OCI-LY1 (cell line): ENCODE measurements around the gene TTC21A.

ENCODE experiments used
- H2AFZ ChIP-seq: fragments of 200-600 bp; sonication (generic), shearing (Covaris generic); 2 replicates; pipeline ENCODE4 v1.6.0; 2014; ENCODE audit warnings: antibody characterized with exemption, mild to moderate bottlenecking, low read length
- H3F3A ChIP-seq: fragments of 200-600 bp; sonication (generic), shearing (Covaris generic); 2 replicates; pipeline ENCODE4 v1.6.0; 2014; ENCODE audit warnings: mild to moderate bottlenecking, antibody characterized with exemption, low read length, moderate library complexity; ENCODE audit not compliant: insufficient read depth
- H3K27ac ChIP-seq: fragments of 200-600 bp; sonication (generic); 2 replicates; pipeline ENCODE4 v1.5.1; 2014; ENCODE audit warnings: low read length, mixed run types, mild to moderate bottlenecking, low read depth; ENCODE audit not compliant: poor library complexity, severe bottlenecking
- H3K27me3 ChIP-seq: fragments of 200-600 bp; sonication (generic); 2 replicates; pipeline ENCODE4 v1.6.0; 2014; ENCODE audit warnings: antibody characterized with exemption, mild to moderate bottlenecking, low read length, moderate library complexity; ENCODE audit not compliant: insufficient read depth
- H3K36me3 ChIP-seq: fragments of 200-600 bp; sonication (generic); 2 replicates; pipeline ENCODE4 v1.6.1; 2014; ENCODE audit warnings: mild to moderate bottlenecking, antibody characterized with exemption, low read length, moderate library complexity, mixed read lengths; ENCODE audit not compliant: insufficient read depth
- H3K4me1 ChIP-seq: fragments of 200-600 bp; sonication (generic); 2 replicates; pipeline ENCODE4 v1.5.1; 2014; ENCODE audit warnings: mild to moderate bottlenecking, low read length, moderate library complexity; ENCODE audit not compliant: insufficient read depth, severe bottlenecking
- H3K4me2 ChIP-seq: fragments of 200-600 bp; sonication (generic), shearing (Covaris generic); 2 replicates; pipeline ENCODE4 v1.6.1; 2014; ENCODE audit warnings: low read length
- H3K4me3 ChIP-seq: fragments of 200-600 bp; sonication (generic); 2 replicates; pipeline ENCODE4 v1.5.1; 2014; ENCODE audit warnings: low read length, low read depth, mild to moderate bottlenecking, mixed read lengths; ENCODE audit not compliant: poor library complexity, severe bottlenecking
- H3K79me2 ChIP-seq: fragments of 200-600 bp; shearing (Covaris generic); 2 replicates; pipeline ENCODE4 v1.6.1; 2016; ENCODE audit warnings: mixed run types, low read length, mixed read lengths; ENCODE audit not compliant: insufficient read depth
- H3K9ac ChIP-seq: fragments of 200-600 bp; sonication (generic), shearing (Covaris generic); 2 replicates; pipeline ENCODE4 v1.6.1; 2014; ENCODE audit warnings: mild to moderate bottlenecking, low read length, mixed read lengths
- H3K9me2 ChIP-seq: fragments of 200-600 bp; sonication (generic), shearing (Covaris generic); 2 replicates; pipeline ENCODE4 v1.6.1; 2014; ENCODE audit warnings: low read depth, mild to moderate bottlenecking, low read length, mixed read lengths
- H3K9me3 ChIP-seq: fragments of 200-600 bp; shearing (Covaris generic); 2 replicates; pipeline ENCODE4 v1.6.1; 2014; ENCODE audit warnings: low read length, mixed read lengths
- H4K20me1 ChIP-seq: fragments of 200-600 bp; sonication (generic), shearing (Covaris generic); 2 replicates; pipeline ENCODE4 v1.6.0; 2016; ENCODE audit warnings: mild to moderate bottlenecking, low read length; ENCODE audit not compliant: insufficient read depth
- CTCF ChIP-seq: fragments of 200-600 bp; sonication (generic), shearing (Covaris generic); IDR thresholded peaks from 2 replicates; pipeline ENCODE4 v1.5.1; 2017; ENCODE audit warnings: mild to moderate bottlenecking, antibody characterized with exemption, low read length, moderate library complexity, mixed read lengths
- EZH2 ChIP-seq: fragments of 200-600 bp; sonication (generic), shearing (Covaris generic); IDR thresholded peaks from 2 replicates; pipeline ENCODE4 v1.8.0; 2017; ENCODE audit warnings: borderline replicate concordance, mixed run types, mild to moderate bottlenecking, antibody characterized with exemption, low read length, moderate library complexity, mixed read lengths

Gene TTC21A

GRCh38 chr3:39086144-39086543 lies 21.3 kb upstream of the TTC21A start:
- Histone ChIP-seq H3K79me2 (no peaks in the 10 kb centered on the region), H3K4me2 (peak overlapping the region; percentile 31; the same call in 1 of the 2 replicates), H4K20me1 (no peaks in the 10 kb centered on the region), H3K9me2 (no peaks in the 10 kb centered on the region), H3K4me1 (peaks cover 18% of the 10 kb centered on the region), H3K27ac (peak overlapping the region; percentile 75), H3K27me3 (no peaks in the 10 kb centered on the region), H2AFZ (no peak overlapping the region), H3K9ac (peak overlapping the region; percentile 28; the same call in 1 of the 2 replicates), H3F3A (no peaks in the 10 kb centered on the region), H3K9me3 (no peaks in the 10 kb centered on the region), H3K36me3 (peaks cover 53% of the 10 kb centered on the region), H3K4me3 (no peak overlapping the region)
- TF ChIP-seq EZH2 = no peak
- TF ChIP-seq CTCF = peak; percentile 22; the same call in 1 of the 2 replicates

- H3K9ac ChIP-seq = no peak overlapping the region
- no peak overlapping the region for H3K27ac ChIP-seq
- peaks cover 18% of the 10 kb centered on the region for H3K4me1 ChIP-seq
- no peak overlapping the region for H3K4me3 ChIP-seq
- H3F3A ChIP-seq = no peaks in the 10 kb centered on the region
- no peaks in the 10 kb centered on the region for H4K20me1 ChIP-seq
- H3K4me2 ChIP-seq = no peak overlapping the region
- TF ChIP-seq CTCF = no peak
- no peaks in the 10 kb centered on the region for H3K9me2 ChIP-seq
- no peaks in the 10 kb centered on the region for H3K9me3 ChIP-seq
- H2AFZ ChIP-seq = no peak overlapping the region
- H3K36me3 ChIP-seq = peaks cover 63% of the 10 kb centered on the region
- H3K27me3 ChIP-seq = no peaks in the 10 kb centered on the region
- H3K79me2 ChIP-seq = no peaks in the 10 kb centered on the region
These were observed 19.0 kb upstream of the TTC21A start for GRCh38 chr3:39088456-39088855.

- Histone ChIP-seq H3K4me3 (no peak overlapping the region), H3F3A (no peaks in the 10 kb centered on the region), H3K27ac (no peak overlapping the region), H3K4me1 (peaks cover 18% of the 10 kb centered on the region), H3K27me3 (no peaks in the 10 kb centered on the region), H4K20me1 (no peaks in the 10 kb centered on the region), H3K9ac (no peak overlapping the region), H3K9me2 (no peaks in the 10 kb centered on the region), H3K9me3 (no peaks in the 10 kb centered on the region), H3K79me2 (no peaks in the 10 kb centered on the region), H3K4me2 (no peak overlapping the region), H3K36me3 (peaks cover 67% of the 10 kb centered on the region), H2AFZ (no peak overlapping the region)
- no peak for TF ChIP-seq EZH2
- no peak for TF ChIP-seq CTCF
These were observed 18.6 kb upstream of the TTC21A start for GRCh38 chr3:39088889-39089288.
